Measurements from ENCODE around the gene PDE9A.

- no peak for TF ChIP-seq POLR2A (IDR thresholded peaks at IDR 0.05; ENCODE audit: low read depth, low read length)
- TF ChIP-seq CTCF (conservative IDR thresholded peaks at IDR 0.05; ENCODE audit: low read depth, low read length), result no peak
- no peak for TF ChIP-seq RAD21 (IDR thresholded peaks at IDR 0.05; ENCODE audit: low read length)
- TF ChIP-seq MAZ (IDR thresholded peaks at IDR 0.05; ENCODE audit: borderline replicate concordance, low read depth, low read length), result no peak
- no peak for TF ChIP-seq MXI1 (IDR thresholded peaks at IDR 0.05; ENCODE audit: borderline replicate concordance, low read depth, low read length)
- TF ChIP-seq BHLHE40 (IDR thresholded peaks at IDR 0.05; ENCODE audit: low read depth, low read length), result no peak
- TF ChIP-seq FOS (IDR thresholded peaks at IDR 0.05; ENCODE audit: low read depth, low read length), result no peak
- no peak for TF ChIP-seq RCOR1 (IDR thresholded peaks at IDR 0.05; ENCODE audit: insufficient replicate concordance, low read length)
- TF ChIP-seq USF2 (IDR thresholded peaks at IDR 0.05; ENCODE audit: low read depth, low read length), result no peak
- TF ChIP-seq RFX5 (IDR thresholded peaks at IDR 0.05; ENCODE audit: low read depth, low read length), result no peak
- TF ChIP-seq CEBPB (IDR thresholded peaks at IDR 0.05; ENCODE audit: low read depth, low read length), result no peak
- TF ChIP-seq NFE2L2 (IDR thresholded peaks at IDR 0.05; ENCODE audit: low read depth, low read length), result no peak
- no peak for TF ChIP-seq SMC3 (IDR thresholded peaks at IDR 0.05; ENCODE audit: low read depth, low read length)
- TF ChIP-seq MAFK (IDR thresholded peaks at IDR 0.05; ENCODE audit: low read depth, low read length), result no peak
Measured at GRCh38 chr21:42624936-42625335, 28.5 kb upstream of the PDE9A start.
